Cerebellar cortex (tissue), 1 donor: Measurements from ENCODE around the gene TUBA1B.

ENCODE experiments used
- DNase-seq: peaks from one replicate; pipeline ENCODE4 v3.0.0-alpha.2; 2015; ENCODE audit warnings: low spot score

TUBA1B gene

DNA sequence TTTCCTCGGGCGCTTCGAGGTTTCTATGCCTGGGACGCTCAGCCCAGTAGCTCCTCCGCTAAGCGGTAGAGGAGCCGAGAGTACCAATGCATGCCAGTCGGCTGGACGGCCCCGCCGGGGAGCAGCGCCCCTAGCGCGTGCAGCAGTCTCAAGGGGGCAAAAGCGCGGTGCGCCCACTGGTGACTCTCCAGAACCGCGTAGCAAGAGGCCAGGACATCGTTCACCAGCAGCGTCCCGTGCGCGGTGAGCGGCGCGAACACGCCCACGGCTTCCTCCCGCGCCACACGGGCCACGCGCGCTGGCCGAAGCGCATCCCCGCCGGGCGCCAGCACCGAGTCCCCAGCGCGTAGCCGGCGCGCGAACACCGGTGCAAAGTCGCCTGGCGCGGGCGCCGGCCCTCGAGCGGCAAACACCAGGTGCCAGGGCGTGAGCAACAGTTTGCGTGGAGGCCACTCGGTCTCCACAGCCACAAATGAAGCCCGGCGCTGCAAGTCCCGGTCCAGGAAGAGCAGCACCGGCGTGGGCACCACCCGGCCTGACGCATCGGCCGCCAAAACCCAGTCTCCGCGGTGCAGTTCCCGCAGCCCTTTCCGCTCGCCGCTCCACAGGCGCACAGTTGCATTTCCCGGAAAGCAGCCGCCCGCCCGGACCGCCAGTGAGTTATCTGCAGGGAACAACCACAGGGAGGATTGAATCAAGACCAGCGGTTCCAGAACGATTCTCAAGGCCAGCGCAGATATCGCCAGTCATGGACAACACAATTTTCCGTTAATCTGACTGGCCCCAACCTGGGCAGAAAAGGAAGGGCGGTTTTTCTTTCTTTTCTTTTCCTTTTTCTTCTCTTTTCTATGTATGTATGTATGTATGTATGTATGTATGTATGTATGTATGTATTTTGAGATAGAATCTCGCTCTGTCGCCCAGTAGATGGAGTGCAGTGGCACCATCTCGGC lies 41.1 kb downstream of the TUBA1B start:
- no peak for DNase-seq

- DNase-seq: no peak
Measured at GRCh38 chr12:49088932-49089330, 42.3 kb downstream of the TUBA1B start.

GRCh38 chr12:49088150-49088931 lies 42.9 kb downstream of the TUBA1B start:
- DNase-seq: peak; percentile 95

- DNase-seq: no peak
Measured at GRCh38 chr12:49086116-49086515, 45.1 kb downstream of the TUBA1B start.

DNA sequence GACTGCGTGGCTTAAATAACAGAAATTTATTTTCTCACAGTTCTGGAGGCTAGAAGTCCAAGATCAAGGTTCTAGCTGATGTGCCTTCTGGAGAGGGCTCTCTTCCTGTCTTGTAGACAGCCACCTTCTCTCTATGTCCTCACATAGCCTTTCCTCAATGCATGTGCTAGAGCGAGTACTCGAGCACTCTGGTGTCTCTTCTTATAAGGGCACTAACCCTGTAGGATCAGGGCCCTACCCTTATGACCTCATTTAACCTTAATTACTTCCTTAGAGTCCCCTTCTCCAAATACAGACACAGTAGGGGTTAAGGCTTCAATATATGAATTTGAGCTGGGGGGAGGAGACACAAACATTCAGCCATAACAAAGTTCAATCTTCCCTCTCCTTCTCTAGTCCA lies 46.8 kb downstream of the TUBA1B start:
- DNase-seq: no peak

GRCh38 chr12:49079793-49080192 lies 51.4 kb downstream of the TUBA1B start:
- no peak for DNase-seq
